Keratinocyte (primary cell): ENCODE measurements around the gene COQ4. TPM values are rescaled to one million over a fixed set of nuclear protein-coding genes. Genes with fewer than 3 reads are reported as not detected.

Experiments used
- DNase-seq: peaks from one replicate; pipeline ENCODE4 v3.0.0-alpha.2; 2011; ENCODE audit warnings: low read depth, missing footprints, low spot score
- FAIRE-seq: peaks from 2 replicates; lab custom pipeline; 2011; peaks lifted over from hg19 to GRCh38; lab: Jason Lieb, UNC
- H2AFZ ChIP-seq: 2 replicates; pipeline ENCODE4 v1.6.0; 2012; ENCODE audit warnings: low read length, control low read depth, inconsistent platforms; ENCODE audit not compliant: control insufficient read depth
- H3K27ac ChIP-seq: 2 replicates; pipeline ENCODE4 v1.5.1; 2011; ENCODE audit warnings: low read length; ENCODE audit not compliant: control insufficient read depth, insufficient read depth
- H3K27me3 ChIP-seq: 3 replicates; pipeline ENCODE4 v1.6.0; 2011; ENCODE audit warnings: low read length; ENCODE audit not compliant: control insufficient read depth, insufficient read depth; ENCODE audit errors: extremely low read depth
- H3K36me3 ChIP-seq, 2 experiments: 2 replicates in 1 of 2; 3 replicates in 1 of 2; pipeline ENCODE4 v1.5.1; 2011; ENCODE audit warnings: low read length in 2 of 2, mild to moderate bottlenecking in 1 of 2; ENCODE audit not compliant: control insufficient read depth in 2 of 2, insufficient read depth in 2 of 2; ENCODE audit errors: extremely low read depth in 1 of 2
- H3K4me1 ChIP-seq: 3 replicates; pipeline ENCODE4 v1.5.1; 2011; ENCODE audit warnings: low read length; ENCODE audit not compliant: control insufficient read depth, insufficient read depth; ENCODE audit errors: extremely low read depth
- H3K4me2 ChIP-seq: 3 replicates; pipeline ENCODE4 v1.6.0; 2011; ENCODE audit warnings: low read depth, low read length; ENCODE audit not compliant: control insufficient read depth, insufficient read depth; ENCODE audit errors: extremely low read depth
- H3K4me3 ChIP-seq, 3 experiments: fragments of 200-600 bp in 1 of 3; sonication (generic) in 1 of 3; 2 replicates in 2 of 3; 3 replicates in 1 of 3; pipeline ENCODE4 v1.5.1; 2011 to 2016; ENCODE audit warnings: low read length in 3 of 3, mild to moderate bottlenecking in 3 of 3, control low read depth in 2 of 3, inconsistent platforms in 1 of 3, low read depth in 1 of 3, mixed read lengths in 1 of 3, mixed run types in 1 of 3, moderate library complexity in 1 of 3; ENCODE audit not compliant: control insufficient read depth in 2 of 3, insufficient read depth in 2 of 3; ENCODE audit errors: extremely low read depth in 1 of 3
- H3K79me2 ChIP-seq: 2 replicates; pipeline ENCODE4 v1.6.0; 2012; ENCODE audit warnings: low read length; ENCODE audit not compliant: control insufficient read depth, insufficient read depth
- H3K9ac ChIP-seq: 3 replicates; pipeline ENCODE4 v1.6.0; 2011; ENCODE audit warnings: low read length; ENCODE audit not compliant: control insufficient read depth, insufficient read depth; ENCODE audit errors: extremely low read depth
- H3K9me1 ChIP-seq: 3 replicates; pipeline ENCODE4 v1.6.0; 2011; ENCODE audit warnings: low read length; ENCODE audit not compliant: control insufficient read depth, insufficient read depth; ENCODE audit errors: extremely low read depth
- H3K9me3 ChIP-seq: 2 replicates; pipeline ENCODE4 v1.5.1; 2012; ENCODE audit warnings: low read depth, low read length; ENCODE audit not compliant: control insufficient read depth
- H4K20me1 ChIP-seq: 3 replicates; pipeline ENCODE4 v1.6.0; 2011; ENCODE audit warnings: low read length; ENCODE audit not compliant: control insufficient read depth, insufficient read depth; ENCODE audit errors: extremely low read depth
- EZH2 ChIP-seq: IDR thresholded peaks from one replicate; pipeline ENCODE4 v1.6.1; 2012; ENCODE audit warnings: inconsistent platforms, mild to moderate bottlenecking, low read length, moderate library complexity
- dilution Hi-C: fragments of 300-500 bp; cut with MboI; formaldehyde crosslinking; loops from one replicate; pipeline ENCODE4 v1.7.0; 2020; ENCODE audit warnings: low sequenced_read_pairs; ENCODE audit not compliant: extremely low pct_ligation_motif_present
- polyA plus RNA-seq, 5 experiments: library from polyadenylated mRNA; depleted of rRNA in 3 of 5; stranded (reverse) in 3 of 5; stranded (forward) in 1 of 5; unstranded in 1 of 5; fragments of >200 nt; gene quantifications; 1 replicate in 1 of 5; 2 replicates in 3 of 5; 3 replicates in 1 of 5; pipeline versions ENCODE4 v1.2.1 to v1.2.3, GENCODE V29; 2011 to 2012; ENCODE audit warnings: missing spikeins in 2 of 5, low read depth in 1 of 5, low replicate concordance in 1 of 5
- TF ChIP-seq, protein P1 (sequence below), 3 experiments: IDR thresholded peaks in 1 of 3; conservative IDR thresholded peaks in 1 of 3; optimal IDR thresholded peaks in 1 of 3; 2 replicates in 2 of 3; 3 replicates in 1 of 3; pipeline versions ENCODE3 to v1.5.1; 2011; ENCODE audit warnings: low read length in 3 of 3, mild to moderate bottlenecking in 3 of 3, moderate library complexity in 2 of 3, control low read depth in 1 of 3, inconsistent platforms in 1 of 3; ENCODE audit not compliant: insufficient read depth in 2 of 3; ENCODE audit errors: extremely low read depth in 1 of 3

The COQ4 gene
- polyA plus RNA-seq, 1 donor (not counting 4 experiments of a cell fraction or from before 2014, with no cell fraction given), result 32.6 TPM

DNA sequence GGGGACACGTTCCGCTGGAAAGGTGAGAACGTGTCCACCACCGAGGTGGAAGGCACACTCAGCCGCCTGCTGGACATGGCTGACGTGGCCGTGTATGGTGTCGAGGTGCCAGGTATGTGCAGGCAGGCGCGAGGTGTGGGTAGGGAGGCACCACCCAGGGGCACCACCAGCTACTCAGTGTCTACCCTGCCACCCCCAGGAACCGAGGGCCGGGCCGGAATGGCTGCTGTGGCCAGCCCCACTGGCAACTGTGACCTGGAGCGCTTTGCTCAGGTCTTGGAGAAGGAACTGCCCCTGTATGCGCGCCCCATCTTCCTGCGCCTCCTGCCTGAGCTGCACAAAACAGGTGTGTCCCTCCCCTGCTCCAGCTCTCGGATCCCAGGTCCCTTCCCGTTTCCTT is 32.8 kb downstream of the COQ4 start:
- dilution Hi-C loops, result no loop called here
- Histone ChIP-seq H3K4me2 (no peak overlapping the region), H3K4me1 (no peaks in the 10 kb centered on the region), H3K79me2 (no peaks in the 10 kb centered on the region), H3K4me3 (no peak overlapping the region), H3K9me3 (no peaks in the 10 kb centered on the region), H2AFZ (no peak overlapping the region), H4K20me1 (no peaks in the 10 kb centered on the region), H3K27ac (no peak overlapping the region), H3K36me3 (peaks cover 25 to 28% of the 10 kb centered on the region in 2 experiments), H3K9me1 (no peaks in the 10 kb centered on the region), H3K9ac (no peak overlapping the region), H3K27me3 (no peaks in the 10 kb centered on the region)
- no peak for DNase-seq
- no peak for TF ChIP-seq EZH2
- TF ChIP-seq, protein P1, sequence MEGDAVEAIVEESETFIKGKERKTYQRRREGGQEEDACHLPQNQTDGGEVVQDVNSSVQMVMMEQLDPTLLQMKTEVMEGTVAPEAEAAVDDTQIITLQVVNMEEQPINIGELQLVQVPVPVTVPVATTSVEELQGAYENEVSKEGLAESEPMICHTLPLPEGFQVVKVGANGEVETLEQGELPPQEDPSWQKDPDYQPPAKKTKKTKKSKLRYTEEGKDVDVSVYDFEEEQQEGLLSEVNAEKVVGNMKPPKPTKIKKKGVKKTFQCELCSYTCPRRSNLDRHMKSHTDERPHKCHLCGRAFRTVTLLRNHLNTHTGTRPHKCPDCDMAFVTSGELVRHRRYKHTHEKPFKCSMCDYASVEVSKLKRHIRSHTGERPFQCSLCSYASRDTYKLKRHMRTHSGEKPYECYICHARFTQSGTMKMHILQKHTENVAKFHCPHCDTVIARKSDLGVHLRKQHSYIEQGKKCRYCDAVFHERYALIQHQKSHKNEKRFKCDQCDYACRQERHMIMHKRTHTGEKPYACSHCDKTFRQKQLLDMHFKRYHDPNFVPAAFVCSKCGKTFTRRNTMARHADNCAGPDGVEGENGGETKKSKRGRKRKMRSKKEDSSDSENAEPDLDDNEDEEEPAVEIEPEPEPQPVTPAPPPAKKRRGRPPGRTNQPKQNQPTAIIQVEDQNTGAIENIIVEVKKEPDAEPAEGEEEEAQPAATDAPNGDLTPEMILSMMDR (optimal IDR thresholded peaks at IDR 0.05 in 1 of 3, IDR thresholded peaks at IDR 0.05 in 1 of 3, conservative IDR thresholded peaks at IDR 0.05 in 1 of 3; ENCODE audit: extremely low read depth in 1 of 3, insufficient read depth in 2 of 3, low read length in 3 of 3), result no peak
- no peak for FAIRE-seq

DNA sequence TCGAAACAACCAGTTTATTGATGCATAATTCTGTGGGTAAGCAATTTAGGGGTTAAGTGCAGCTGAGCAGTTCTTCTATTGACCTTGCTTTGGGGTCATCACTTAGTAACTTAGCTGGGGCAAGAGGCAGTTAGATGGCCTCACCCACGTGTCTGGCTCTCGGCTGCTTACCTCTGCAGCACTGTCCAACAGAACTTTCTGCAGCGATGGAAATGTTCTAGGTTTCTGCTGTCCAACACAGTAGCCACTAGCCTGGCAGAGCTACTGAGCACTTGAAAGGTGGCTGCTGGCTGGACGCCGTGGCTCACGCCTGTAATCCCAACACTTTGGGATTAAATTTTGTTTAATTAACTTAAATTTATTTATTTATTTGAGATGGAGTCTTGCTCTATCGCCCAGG is 35.5 kb downstream of the COQ4 start:
- Histone ChIP-seq H3K27ac (no peak overlapping the region), H3K4me2 (no peak overlapping the region), H3K4me1 (peaks cover 11% of the 10 kb centered on the region), H4K20me1 (no peaks in the 10 kb centered on the region), H3K36me3 (peaks cover 15 to 20% of the 10 kb centered on the region in 2 experiments), H3K9me1 (no peaks in the 10 kb centered on the region), H3K79me2 (no peaks in the 10 kb centered on the region), H3K27me3 (no peaks in the 10 kb centered on the region), H2AFZ (no peak overlapping the region), H3K9ac (no peak overlapping the region), H3K4me3 (no peak overlapping the region), H3K9me3 (no peaks in the 10 kb centered on the region)
- TF ChIP-seq EZH2, result no peak
- TF ChIP-seq, protein P1 (optimal IDR thresholded peaks at IDR 0.05 in 1 of 3, IDR thresholded peaks at IDR 0.05 in 1 of 3, conservative IDR thresholded peaks at IDR 0.05 in 1 of 3; ENCODE audit: extremely low read depth in 1 of 3, insufficient read depth in 2 of 3, low read length in 3 of 3), result no peak
- dilution Hi-C loops, result no loop called here
- DNase-seq, result no peak
- no peak for FAIRE-seq
